GM19328 (cell line): ENCODE measurements around the gene EYA2.

Experiments used
- ATAC-seq: cut with Tn5 transposase; IDR thresholded peaks from one replicate; pipeline ENCODE4 v1.9.1; 2021; ENCODE audit warnings: mild to moderate bottlenecking, moderate library complexity; ENCODE audit not compliant: unreplicated experiment

The EYA2 gene

GRCh38 chr20:47032933-47033578 is 138.4 kb downstream of the EYA2 start:
- ATAC-seq = no peak

- ATAC-seq = no peak
Observed at GRCh38 chr20:47033665-47034064, 139.0 kb downstream of the EYA2 start.

GRCh38 chr20:47035026-47035590 is 140.5 kb downstream of the EYA2 start:
- ATAC-seq = no peak

GRCh38 chr20:47036091-47036870 is 141.6 kb downstream of the EYA2 start:
- no peak for ATAC-seq

DNA sequence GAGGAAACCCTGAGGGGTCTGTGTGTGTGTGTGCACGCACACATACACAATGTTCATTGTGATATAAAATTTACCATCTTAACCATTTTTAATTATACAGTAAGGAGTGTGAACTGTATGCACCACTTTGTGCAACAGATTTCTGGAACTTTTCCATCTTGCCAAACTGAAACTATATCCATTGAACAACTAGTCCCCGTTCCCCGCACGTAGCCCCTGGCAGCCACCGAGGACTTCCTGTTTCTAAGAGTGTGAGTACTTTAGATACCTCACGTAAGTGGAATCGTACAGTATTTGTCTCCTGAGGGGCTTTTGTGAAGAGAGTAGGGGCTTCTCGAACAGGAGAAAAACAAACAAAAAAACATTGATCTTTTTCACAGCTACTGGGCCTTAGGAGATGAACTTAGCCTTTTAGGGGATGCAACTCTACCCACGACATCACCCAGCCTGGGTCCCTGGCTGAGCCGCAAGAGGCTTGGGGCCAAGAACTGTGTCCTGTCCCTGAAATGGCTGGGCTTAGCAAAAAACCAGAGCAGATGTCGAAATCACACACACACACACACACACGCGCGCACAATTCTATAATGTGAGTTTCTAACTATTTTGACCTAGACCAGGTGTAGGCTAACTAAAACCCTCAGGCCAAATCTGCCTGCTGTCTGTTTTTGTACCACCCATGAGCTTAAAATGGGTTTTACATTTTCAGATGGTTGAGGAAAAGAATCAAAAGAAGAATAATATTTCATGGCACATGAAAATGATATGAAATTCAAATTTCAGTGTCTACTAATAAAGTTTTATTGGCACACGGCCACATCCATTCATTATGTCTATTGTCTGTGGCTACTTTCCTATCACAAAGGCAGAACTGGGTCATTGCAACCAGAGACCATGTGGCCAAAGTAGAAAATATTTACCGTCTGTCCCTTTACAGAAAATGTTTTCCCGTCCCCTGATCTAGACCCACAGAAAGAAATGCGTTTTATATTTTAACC is 144.2 kb downstream of the EYA2 start:
- no peak for ATAC-seq

DNA sequence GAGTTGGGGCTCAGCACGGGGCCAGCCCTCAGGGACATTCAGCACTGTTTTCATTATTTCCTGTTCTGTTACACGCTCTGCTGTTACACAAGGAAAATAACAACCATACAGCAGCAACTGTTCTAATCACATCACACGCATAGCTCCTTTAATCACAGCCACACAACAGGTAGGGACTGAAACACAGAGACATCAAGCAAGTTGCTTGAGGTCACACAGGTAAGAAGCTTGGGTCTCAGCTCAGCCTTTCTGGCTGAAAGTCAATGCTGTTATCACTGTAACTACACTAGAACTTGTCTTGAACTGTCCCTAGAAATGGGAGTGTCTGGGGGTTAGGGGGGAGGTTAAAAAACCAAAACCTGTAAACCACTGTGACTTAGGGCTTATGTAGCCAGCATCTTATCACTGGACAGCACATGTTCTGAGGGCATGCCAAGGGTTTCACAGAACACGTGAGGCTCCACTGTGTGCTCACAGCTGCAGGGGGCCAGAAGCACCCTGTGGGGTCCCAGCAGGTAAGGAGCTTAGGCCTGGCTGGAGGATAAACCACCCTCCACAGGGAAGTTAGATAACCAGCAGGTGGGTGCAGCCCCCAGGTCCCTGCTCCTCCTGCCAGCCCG is 146.0 kb downstream of the EYA2 start:
- no peak for ATAC-seq

DNA sequence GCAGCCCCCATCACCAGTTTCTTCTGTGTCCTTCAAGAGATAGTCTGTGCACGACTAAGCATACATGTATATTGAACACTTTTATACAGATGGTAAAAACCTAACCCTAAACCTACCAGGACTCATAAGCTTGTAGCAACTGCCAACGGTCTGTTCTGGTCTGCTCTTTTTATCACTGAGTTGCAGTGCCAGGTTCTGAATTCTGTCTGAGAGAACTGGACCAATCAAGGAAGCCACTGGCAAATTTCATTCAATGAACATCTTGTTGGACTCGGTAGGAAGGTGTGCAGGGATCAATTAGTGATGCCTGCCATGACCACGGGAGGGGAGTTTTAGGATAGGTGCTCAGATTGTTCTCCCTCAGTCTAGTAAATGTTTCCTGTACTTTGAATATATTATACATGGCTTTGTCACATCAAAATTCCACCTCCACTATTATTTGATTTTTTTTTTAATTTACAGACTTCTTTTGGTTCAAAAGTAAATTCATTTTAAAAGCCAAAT is 146.8 kb downstream of the EYA2 start:
- ATAC-seq = no peak

GRCh38 chr20:47042464-47042863 is 147.8 kb downstream of the EYA2 start:
- ATAC-seq = no peak

- ATAC-seq = no peak
Observed at GRCh38 chr20:47043086-47043485, 148.4 kb downstream of the EYA2 start.

GRCh38 chr20:47044938-47045337 is 150.3 kb downstream of the EYA2 start:
- ATAC-seq = no peak

DNA sequence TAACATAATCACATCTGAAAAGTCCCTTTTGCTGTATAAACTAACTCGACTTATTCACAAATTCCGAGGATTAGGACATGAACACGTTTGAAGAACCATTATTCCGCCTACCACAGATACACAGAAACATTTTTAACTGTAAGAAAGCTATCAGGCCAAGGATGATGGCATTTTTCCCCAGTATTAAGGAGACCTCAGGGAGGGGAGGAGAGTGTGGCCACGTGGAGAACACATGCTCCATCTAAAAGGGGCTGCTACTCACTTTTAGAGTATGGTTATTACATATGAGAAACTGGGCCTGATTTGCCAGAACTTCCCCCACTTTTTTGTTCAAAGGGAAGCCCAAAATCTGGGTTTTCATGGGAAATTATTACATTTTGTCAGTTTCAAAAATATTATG is 153.4 kb downstream of the EYA2 start:
- ATAC-seq = no peak

DNA sequence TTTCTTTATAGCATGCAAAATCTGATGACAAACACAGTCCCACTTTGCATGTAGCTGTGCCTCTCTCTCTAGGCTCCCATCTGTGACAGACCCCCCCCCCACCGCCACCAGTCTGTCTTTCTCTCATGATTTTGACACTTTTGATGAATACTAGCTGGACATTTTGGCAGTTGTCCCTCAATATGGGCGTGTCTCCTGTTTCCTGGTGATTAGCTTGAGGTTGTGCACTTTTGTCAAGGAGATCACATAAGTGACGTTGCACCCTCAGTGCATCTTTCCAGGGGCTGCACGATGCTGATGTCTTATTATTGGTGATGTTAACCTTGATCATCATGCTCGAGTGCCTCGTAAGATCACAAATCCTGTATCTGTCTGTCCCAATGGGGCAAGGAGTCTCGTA is 155.1 kb downstream of the EYA2 start:
- no peak for ATAC-seq

DNA sequence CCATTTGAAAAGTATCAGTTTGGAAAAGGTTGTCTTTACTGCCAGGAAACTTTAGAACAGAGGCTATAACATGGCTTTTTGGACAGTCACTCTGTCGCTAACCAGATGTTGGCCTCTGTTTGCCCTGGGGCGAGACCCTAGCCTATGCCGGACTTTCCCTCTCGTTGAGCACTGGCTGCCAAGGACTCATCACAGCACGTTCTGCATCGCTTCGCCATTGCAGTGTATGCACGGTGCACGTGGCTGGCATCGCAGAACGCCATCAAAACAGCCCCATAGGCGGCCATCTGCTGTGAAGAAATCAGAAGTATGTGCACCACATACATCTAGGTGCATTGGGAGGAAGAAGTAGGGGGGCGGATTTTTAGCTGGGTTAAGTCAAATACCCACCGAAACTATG is 156.4 kb downstream of the EYA2 start:
- no peak for ATAC-seq

DNA sequence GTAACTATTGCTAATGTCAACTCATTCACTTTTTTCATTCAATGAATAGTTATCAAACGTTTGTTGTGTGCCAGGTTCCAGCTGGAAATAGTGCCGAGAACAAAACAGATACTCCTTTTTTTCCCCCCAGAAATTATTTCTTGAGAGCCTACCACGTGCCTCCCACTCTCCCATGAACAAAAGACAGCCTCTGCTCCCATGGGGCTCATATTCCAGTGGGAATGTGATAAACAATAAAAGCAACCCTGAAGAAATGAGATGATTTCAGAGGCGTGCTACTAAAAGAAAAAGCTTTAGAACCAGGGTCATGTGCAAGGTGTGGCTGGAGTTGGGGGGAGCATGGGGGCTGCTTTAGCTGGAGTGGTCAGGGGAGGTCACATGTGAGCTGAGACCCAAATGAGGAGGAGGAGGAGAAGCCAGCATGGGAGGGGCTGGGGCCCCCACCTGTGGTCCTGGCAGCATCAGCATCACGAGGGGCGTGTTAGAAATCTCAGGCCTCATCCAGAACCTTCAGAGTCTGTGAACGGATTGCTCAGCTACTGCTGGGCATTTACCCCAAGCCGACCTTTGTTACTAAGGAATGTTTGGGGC is 157.4 kb downstream of the EYA2 start:
- no peak for ATAC-seq

DNA sequence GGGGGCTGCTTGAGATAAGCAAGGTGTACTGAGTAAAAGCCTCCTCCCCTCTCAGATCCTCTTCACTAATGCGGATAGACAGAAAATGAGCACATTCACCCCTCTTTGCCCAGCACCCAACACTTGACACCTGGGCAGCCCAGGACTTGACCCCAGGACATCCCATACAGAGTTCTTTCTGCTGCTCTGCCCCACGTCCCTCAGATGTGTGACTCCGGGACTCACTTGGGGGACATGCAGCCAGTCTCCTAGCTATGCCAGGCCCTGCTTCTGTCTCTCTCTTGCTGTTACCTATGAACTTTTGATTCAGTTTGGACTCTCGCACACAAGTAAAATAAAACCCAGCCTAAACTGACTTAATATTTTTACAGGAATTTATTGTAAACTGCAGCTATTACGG is 159.9 kb downstream of the EYA2 start:
- ATAC-seq = no peak

DNA sequence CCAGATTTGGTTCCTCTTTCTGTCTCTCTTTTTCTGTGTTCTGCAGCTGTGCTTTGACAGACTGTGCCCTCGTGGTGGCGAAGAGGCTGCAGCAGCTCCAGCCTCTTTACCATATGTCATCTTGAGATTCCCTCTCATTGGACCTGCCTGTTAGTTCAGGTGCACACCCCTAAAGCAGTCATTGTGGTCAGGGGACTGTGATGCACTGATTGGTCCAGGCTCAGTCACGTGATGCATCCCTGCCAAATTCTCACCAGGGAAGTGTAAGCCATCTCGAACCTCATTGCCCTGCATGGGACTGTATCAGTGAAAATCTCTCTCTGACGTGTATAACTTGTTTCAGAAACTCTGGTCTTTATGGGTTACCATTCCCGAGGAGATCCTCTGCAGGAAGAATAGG is 160.3 kb downstream of the EYA2 start:
- ATAC-seq = no peak

GRCh38 chr20:47055699-47056369 is 161.2 kb downstream of the EYA2 start:
- ATAC-seq = no peak

- no peak for ATAC-seq
Observed at GRCh38 chr20:47057661-47058060, 163.0 kb downstream of the EYA2 start.

GRCh38 chr20:47058236-47058635 is 163.6 kb downstream of the EYA2 start:
- no peak for ATAC-seq

DNA sequence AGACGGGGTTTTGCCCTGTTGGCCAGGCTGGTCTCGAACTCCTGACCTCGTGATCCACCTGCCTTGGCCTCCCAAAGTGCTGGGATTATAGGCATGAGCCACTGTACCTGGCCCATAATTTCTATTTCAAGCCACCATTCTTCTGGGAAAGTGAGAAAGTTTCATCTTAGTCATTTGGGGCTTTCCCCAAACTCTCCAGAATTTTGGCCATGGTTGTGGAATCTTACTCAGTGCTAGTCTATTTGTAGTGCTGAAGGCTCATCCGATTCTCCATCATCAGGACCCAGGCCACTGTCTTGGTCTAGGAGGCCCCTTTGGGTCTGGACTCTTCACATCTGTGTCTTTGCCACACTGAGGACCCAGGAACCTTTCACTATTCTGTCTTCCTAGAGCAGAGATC is 164.9 kb downstream of the EYA2 start:
- ATAC-seq = no peak
